Fibroblast of the conjunctiva (primary cell): ENCODE results near the gene BIRC7.

Experiments used
- DNase-seq: peaks from one replicate; pipeline ENCODE4 v3.0.0-alpha.2; 2010; ENCODE audit warnings: low read depth

BIRC7 gene

DNA sequence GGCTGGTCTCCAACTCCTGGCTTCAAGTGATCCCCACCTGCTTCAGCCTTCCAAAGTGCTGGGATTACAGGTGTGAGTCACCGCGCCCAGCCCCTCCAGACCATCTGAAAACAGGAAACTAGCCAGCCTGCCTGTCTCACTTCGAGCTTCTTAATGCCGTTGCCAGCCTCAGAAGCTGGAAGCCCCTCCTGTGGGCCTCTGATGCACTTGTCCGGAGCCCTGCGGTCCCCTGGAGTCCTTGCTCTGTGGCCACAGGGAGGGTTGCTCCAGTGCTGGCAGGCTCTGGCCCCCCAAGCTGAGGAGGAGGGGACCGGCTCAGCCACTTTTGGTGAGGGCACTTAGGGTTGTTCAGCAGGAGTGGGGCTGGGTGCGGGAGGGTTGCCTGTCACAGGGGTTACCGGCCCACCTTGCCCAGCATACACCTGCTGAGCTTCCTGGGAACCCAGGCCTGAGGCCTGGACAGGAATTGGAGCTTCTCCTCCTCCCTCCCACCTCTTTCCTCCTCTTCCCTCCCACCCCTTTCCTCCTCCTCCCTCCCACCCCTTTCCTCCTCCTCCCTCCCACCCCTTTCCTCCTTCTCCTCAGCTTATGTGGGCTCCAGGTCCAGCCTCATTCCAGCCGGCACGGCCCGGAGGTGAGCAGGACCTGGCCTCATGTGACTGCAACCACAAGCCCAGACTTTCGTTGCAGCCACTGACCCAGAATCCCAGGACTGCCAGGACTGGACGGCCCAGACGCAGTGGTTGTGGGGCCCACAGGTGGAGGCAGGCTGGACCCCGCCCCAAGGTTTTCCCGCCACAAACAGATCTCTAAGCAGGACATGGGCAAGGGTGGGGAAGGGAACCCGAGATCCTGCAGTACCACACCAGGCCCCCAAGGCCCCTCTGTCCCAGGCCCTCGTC, 9.4 kb upstream of the BIRC7 start:
- DNase-seq: no peak

DNA sequence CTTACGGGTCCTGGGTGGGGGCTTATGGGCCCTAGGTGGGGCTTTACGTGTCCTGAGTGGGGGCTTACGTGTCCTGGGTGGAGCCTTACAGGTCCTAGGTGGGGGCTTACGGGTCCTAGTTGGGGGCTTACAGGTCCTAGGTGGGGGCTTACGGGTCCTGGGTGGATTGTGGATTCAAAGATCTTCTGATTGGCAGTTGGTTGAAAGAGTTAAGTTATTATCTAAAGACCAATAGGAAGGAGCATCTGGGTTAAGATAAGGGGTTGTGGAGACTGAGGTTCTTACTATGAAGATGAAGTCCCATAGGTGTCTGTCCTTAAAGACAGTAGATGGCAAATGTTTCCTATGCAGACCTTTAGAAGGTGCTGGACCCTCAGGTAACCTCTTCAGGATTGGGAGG, 8.4 kb upstream of the BIRC7 start:
- DNase-seq: no peak

DNA sequence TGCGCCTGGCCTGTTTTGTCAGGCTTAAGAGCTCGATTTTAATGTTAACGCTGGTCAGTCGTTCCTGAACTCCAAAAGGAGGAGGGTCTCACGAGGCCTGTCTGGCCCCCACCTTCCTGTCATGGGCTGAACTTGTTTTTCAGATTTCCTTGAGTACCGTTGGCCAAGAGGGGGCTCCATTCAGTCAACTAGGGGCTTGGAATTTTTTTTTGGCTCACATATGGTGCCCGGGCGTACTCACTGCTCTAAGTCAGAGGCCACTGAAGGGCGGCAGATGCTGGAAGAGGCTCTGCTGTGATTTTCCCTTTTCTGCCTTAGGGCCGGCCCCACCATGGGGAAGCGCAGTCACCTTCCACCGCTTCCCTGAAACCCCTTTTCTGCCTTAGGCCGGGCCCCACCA, 6.9 kb upstream of the BIRC7 start:
- DNase-seq: no peak

DNA sequence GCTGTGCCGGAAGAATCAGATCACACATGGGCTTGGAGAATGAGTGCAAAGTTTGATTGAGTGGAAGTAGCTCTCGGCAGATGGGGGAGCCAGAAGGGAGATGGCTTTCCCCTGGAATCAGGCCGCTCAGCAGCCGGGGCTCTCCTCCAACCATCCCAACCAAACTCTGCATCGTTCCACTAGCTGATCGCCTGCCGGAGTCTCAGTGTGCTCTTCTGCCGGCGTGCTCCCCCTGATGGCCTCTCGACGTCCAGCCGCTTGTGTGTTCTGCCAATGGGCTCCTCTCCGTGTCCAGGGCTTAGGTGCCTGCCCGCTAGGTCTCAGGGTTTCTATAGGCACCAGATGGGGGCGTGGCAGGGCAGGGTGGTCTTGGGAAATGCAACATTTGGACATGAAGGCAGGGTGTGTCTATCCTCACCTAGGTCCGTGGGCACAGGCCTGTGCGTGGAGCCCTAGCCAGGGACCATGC, 4.9 kb upstream of the BIRC7 start:
- DNase-seq: peak; percentile 41

DNA sequence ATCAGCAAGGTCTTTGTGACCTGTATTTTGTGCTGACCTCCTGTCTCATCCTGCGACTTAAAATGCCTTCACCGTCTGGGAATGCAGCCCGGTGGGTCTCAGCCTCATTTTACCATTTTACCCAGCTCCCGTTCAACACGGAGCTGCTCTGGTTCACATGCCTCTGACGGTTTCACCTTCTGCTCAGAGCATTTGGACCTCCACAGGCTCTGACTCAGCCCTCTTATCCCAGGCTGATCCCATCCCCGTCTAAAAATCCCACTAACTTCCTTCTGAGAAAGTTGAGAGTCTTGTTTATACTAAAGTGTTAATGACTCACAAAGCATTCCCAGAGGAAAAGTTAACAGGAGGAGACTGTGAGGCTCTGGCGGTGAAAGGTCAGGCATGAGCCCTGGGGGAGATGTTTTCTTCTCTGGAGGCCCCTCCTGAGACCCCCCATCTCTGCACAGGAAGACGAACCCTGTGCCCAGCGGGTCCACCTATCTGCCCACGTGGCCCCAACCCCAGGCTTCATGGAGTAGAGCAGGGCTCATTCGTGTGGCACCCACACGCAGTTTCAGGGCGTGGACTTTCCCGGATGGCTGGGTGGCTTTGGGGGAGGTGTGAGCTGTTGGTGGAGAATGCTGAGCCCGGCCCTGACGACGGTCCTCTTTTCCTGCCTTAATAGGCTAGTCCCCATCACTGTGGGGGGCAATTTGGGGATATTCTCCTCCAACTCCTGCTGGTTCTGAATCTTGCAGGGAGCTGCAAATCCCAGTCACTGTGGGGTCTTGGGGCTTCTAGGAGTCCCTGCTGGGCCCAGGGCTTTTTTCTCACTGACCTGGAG, 3.3 kb upstream of the BIRC7 start:
- peak; percentile 43 for DNase-seq

DNA sequence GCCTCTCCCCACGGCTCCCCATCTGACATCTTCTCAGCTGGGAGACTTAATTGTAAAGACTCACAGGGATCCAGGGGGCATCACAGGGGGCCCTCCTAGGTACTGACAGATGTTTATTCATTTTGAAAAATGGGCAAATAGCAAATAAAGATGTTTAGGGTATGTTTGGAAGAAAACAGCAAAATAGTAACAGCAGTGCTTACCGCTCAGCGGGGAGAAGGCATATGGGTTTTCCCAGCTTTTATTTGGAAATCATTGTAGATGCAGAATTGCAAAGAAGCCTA, 2.7 kb upstream of the BIRC7 start:
- no peak for DNase-seq

DNA sequence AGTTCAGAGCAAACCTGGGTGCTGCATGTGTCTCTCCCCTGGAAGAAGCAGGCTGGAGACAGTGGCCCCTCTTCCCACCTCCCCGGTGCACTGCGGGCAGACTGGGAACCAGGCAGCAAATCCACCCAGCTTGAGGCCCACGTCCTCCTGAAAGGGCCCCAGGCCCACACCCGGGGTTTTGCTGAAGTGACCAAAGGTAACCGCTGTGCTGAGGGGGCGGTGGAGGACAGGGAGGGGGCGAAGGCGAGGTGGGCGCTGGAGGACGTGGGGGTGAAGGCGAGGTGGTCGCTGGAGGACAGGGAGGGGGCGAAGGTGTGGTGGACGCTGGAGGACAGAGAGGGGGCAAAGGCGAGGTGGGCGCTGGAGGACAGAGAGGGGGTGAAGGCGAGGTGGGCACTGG, 1.8 kb upstream of the BIRC7 start:
- DNase-seq: no peak

DNA sequence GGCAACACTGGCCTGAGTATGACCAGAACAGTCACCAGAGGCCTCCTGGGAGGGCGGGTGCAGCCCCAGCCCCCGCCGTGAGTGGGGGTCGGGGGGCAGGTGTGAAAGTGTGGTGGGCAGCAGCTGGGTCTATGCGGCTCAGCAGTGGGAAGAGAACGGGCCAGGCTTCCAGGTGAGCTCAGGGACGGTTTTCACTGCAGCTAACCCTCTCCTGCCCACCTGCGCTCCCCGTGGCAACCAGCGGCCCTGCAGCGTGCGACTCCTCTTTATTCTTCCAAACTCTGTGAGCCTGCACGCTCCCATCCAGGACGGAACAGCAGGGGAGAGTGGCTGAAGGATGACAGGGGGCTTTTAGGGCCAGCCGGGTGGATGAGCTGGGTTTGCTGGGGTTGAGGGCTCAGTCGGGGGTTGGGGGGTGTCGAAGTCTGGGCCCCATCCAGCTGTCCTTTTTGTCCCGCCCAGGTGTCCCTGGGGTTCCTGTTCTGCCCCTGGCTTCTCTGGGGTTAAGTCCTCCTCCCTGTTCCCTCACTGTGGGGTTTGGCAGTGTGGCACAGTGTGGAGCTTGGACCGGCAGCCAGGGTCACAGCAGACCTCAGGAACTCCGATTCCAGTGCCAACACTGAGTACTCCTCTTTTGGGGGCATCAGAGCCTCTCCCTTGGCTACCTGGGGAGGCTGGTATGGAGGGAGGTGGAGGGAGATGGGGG, 859 bp upstream of the BIRC7 start:
- no peak for DNase-seq

DNA sequence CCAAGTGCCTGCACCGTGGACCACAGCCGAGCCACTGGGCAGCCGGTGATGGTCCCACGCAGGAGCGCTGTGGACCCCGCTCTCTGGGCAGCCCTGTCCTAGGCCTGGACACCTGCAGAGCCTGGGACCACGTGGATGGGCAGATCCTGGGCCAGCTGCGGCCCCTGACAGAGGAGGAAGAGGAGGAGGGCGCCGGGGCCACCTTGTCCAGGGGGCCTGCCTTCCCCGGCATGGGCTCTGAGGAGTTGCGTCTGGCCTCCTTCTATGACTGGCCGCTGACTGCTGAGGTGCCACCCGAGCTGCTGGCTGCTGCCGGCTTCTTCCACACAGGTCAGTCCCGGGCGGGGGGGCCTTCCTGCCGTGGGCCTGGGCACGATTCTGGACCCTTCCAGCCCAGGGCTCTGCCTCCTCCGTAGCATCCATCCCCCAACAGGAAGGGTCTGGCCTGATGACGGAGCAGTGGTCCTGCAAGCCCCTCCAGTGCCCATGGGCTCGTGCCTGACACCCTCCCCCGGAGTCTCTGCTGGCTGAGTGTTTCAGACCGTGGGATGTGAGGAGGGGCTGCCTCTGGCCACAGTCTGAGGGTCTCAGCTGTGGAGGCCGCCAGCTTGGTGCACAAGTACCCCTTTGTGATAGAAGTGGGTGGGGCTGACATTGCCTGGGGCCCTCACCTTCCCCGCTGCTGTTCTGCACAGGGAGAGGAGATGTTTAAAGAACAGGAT, 572 bp downstream of the BIRC7 start:
- DNase-seq: no peak

DNA sequence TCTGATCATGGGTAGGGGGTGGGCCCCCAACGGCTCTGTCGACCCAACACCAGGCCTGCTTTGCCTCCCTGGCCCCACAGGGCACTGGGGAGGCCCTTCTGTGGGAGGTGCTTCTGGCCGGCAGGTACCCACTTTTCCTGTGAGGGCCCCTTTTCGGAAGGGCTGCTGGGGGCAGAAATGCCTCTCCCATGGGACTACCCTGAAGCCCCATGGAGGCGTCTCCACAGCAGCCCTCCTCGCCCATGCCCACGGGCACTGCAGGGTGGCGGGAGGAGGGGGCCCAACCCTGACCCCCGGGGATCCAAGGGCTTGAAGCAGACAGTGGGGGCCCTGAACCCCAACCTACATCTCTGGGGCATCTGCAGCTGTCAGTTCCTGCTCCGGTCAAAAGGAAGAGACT, 2.3 kb downstream of the BIRC7 start:
- no peak for DNase-seq

DNA sequence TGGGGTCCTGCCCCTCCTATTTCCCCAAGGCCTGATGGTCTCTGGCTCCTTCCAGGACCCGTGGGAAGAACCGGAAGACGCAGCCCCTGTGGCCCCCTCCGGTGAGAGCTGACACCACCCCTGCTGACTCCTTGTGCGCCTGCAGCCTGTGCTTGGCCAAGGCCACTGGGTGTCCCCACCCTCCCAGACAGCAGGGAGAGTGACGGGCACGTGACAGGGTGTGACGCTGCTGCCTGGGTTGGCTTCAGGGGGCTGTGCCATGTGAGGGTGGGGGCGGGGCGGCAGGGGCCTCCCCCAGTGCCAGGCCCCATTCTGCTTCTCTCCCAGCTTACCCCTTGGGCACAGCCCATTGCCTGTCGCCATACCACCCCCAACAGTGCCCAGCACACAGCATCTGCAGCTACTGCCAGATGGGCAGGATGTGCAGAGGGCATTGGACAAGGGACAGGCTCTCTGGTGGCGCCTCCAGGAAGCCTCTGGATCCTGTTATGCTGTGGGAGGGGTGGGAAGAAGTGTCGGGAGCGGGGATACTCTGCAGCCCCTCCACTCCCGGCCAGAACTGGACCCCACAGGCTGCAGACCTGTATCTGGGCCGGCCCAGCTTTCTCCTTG, 2.9 kb downstream of the BIRC7 start:
- no peak for DNase-seq

DNA sequence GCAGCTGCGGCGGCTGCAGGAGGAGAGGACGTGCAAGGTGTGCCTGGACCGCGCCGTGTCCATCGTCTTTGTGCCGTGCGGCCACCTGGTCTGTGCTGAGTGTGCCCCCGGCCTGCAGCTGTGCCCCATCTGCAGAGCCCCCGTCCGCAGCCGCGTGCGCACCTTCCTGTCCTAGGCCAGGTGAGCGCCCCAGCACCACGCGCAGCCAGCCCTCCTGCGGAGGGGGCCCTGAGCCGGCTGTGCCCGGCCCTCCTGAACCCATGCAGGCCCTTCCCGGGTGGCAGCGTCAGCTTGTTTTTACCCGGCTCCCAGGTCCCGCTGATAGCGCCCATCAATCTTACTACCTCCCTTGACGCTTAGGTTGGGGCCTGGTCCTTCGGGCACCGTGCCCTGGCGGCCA, 3.7 kb downstream of the BIRC7 start:
- DNase-seq: no peak

DNA sequence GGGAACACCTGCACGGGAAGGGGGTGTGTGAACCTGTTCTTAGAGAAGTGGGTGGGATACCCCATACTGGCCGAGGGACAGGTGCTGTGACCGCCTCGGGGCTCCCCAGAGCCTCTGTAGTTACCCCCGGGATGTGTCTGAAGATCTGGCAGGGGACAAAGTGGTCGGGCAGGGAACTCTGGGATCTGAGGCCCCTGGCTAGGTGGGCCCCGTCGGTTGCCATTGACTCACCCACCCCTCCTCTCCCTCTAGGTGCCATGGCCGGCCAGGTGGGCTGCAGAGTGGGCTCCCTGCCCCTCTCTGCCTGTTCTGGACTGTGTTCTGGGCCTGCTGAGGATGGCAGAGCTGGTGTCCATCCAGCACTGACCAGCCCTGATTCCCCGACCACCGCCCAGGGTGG, 4.3 kb downstream of the BIRC7 start:
- no peak for DNase-seq

DNA sequence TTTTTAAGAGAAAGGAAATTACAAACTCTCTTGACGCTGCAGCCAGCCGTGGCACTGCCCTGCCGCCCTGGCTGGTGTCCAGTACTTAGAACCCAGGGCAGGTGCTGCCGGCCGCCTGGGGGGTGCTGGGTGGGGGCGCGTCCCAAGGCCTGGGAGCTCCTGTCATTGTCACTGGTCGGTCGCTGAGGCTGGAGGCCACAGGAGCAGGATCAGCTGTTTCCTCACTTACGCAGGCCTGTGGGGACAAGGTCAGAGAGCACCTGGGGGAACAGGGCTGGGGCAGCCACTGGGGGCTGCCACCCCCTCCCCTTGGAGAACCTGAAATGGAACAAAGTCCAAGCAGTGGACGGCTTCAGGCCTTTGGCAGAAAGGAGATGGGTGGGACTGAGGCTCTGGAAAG, 5.6 kb downstream of the BIRC7 start:
- DNase-seq: no peak

DNA sequence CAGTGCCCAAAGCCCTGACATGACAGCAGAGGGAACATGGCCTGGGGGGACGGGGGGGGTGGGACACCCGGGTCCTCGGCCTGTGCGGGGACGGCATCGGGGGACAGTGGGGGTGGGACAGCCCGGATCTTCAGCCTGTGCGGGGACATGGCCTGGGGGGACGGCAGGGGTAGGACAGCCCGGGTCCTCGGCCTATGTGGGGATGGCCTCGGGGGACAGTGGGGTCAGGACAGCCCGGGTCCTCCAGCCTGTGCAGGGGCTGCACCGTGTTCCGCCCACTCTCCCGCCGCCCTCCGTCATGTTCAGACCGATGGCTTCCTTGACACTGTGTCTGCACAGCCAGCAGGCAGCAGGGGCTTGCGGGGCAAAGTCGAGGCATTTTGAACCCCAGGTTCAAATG, 7.0 kb downstream of the BIRC7 start:
- DNase-seq: no peak

DNA sequence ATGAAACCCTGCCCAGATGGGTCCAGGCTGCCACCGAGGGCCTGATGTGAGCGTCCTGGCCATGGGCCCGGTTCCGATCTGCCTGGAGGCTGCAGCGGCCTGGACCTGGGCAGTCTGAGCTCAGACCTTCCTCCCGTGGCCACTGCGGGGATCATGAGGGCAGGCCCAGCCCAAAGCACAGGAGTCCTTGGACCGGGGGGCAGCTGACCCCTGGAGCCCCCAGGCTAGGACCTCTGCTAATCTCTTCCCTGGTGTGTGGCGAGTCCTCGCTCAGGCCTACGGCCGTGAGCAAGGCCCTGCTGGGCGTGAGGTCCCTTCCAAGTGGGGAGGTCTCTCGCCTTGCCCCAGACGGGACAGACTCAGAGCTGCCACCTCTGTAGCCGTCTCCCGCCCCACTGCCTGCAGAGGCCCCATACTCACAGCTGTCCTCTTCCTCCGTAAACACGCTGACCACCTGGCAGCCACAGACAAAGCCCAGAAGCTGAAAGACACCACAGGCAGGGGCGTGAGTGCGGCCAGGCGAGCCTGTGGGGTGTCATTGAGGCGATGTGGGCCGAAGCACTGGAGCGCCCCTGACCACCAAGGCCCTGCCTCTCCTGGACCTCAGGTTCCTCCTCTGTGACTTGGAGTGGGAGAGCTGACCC, 8.0 kb downstream of the BIRC7 start:
- DNase-seq: no peak

DNA sequence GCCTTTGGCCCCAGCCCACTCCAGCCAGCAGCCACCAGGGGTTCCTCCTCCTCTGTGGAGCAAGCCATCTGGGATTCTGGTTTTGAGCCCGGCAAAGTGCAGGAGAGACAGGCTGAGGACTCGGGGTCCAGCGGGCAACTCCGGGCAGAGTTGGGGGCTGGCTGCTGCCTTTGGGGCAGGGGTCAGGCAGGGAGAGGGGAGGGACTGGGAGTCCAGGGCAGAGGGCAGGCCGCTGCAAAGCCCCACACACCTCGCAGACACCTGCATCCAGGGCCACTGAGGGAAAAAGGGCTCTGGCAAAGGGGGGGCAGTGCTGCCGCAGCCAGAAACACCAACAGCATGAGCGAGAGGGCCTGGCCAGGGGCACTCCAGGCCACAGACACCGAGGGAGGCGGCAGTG, 8.8 kb downstream of the BIRC7 start:
- no peak for DNase-seq

DNA sequence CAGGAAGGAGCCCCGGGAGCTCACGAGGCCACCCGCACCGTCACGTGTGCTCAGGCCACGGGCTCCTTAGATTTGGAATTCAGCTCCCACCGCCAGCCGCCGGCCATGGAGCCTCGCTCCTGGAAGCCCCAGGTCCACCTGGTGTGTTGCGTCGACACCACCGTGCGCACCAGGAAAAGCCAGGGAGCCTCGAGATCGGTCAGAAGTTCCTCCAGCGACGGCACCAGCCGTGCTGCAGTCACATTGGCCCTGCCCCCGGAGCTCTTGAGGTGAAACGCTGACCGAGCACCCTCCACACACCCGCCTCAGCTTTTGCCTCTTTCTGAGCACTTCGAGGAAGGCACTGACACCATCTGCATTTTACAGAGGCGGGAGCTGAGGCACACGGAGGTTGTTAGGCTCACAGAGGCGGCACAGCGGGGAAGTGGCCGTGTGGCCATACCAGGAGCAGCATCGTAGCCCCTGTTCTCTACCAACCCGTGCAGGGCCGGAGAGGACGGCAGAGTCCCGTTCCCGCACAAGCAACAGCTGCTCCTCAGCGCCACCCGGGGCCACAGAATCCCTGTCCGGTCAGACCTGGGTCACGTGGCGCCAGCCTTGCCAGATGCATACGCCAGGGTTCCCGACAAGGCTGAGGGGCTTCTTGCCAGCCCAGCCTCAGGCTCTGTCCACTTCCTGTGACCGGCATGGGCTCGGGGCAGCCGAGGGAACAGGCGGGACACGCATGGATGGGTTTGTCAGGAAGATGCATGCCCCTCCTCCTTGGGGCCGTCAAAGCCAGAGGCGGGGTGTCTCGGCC, 11.0 kb downstream of the BIRC7 start:
- DNase-seq: no peak

DNA sequence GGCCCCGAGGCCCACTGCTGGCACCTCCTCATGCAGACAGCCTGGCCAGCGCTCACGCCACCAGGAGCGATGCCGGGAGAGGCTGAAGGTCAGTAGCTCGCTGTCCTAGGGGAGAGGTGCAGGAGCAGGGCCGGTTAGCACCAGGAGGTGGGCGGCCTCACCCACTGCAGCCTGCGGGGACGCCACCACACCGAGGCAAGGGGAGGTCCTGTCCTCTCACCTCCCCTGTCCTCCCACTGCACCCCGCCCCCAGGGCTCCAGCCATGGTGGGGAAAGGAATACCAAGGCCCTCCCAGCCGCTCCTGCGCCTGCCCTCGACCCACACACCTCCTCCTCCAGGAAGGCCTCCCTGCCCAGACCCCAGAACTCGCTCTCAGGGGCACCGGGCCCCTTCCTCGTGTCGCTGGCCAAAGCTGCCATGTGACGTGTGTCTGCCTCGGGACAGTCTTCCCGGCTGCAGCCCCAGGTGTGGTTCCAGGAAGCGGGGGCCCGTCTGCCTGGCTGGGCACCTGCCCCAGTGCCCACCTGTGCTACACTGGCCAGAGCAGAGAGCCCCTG, 12.0 kb downstream of the BIRC7 start:
- DNase-seq: no peak
